VCaP (cell line): ENCODE measurements around the gene UTS2R.

ENCODE experiments used
- H3K27ac ChIP-seq: fragments of 450-650 bp; 2 replicates; pipeline ENCODE4 v1.5.1; 2017
- TF ChIP-seq, protein P1 (sequence below): fragments of 450-650 bp; conservative IDR thresholded peaks from 2 replicates; pipeline ENCODE4 v1.5.1; 2017; ENCODE audit warnings: mild to moderate bottlenecking, moderate library complexity

UTS2R gene

DNA sequence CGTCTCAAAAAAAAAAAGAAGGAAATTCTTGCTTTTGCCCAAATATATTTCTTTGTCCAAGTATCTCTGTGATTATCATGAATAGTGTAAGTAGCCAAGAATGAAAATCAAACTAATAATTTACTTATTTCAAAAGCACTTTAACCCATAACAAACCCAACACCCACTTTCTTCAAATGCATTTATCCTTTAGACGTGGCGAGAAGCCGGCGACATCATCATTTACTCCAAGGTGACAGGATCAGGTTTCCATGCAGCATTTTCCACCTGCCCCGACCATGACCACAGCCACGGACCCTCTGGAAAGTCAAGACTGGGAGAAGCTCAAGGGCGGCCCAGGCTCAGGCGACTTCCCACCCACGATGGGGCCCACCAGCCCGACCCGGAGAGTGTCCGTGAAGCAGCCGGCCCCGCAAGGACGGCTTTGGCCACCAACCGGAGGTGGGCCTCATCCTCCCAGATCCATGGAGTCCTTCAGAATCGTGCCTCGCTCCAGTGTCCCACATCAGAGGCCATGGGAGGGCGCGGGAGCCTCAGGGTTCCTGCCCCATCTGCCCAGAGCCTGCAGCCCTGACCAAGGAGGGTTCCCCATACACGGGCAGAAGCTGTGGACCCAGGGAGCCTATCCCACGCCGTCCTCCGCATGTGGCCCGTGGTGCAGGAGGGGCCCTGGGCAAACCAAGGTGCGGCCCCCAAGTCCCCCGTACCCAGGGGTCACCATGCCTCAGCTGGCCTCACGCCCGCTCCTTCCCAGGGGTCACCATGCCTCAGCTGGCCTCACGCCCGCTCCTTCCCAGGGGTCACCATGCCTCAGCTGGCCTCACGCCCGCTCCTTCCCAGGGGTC lies 18.7 kb downstream of the UTS2R start:
- TF ChIP-seq, protein P1, sequence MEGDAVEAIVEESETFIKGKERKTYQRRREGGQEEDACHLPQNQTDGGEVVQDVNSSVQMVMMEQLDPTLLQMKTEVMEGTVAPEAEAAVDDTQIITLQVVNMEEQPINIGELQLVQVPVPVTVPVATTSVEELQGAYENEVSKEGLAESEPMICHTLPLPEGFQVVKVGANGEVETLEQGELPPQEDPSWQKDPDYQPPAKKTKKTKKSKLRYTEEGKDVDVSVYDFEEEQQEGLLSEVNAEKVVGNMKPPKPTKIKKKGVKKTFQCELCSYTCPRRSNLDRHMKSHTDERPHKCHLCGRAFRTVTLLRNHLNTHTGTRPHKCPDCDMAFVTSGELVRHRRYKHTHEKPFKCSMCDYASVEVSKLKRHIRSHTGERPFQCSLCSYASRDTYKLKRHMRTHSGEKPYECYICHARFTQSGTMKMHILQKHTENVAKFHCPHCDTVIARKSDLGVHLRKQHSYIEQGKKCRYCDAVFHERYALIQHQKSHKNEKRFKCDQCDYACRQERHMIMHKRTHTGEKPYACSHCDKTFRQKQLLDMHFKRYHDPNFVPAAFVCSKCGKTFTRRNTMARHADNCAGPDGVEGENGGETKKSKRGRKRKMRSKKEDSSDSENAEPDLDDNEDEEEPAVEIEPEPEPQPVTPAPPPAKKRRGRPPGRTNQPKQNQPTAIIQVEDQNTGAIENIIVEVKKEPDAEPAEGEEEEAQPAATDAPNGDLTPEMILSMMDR, result no peak
- no peak overlapping the region for H3K27ac ChIP-seq

DNA sequence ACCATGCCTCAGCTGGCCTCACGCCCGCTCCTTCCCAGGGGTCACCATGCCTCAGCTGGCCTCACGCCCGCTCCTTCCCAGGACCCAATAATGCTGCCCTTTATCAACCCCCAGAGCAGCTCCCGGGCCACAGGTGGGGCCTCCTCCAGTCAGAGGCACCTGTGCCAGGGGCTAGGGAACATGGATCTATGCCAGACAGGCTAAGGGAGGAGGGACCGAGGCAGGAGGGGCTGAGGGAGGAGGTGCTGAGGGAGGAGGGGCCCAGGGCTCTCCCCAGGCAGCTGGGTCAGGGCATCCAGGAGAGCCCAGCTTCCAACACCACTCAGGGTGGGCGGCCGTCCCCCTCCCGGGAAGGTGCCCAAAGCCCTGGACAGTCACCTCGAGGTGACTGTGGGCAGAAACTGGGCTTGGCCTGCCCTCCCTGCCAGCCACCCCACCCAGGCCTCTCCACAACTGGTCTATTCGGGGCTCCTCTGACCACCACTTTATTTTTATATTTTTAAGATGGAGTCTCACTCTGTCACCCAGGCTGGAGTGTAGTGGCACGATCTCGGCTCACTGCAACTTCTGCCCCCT lies 19.4 kb downstream of the UTS2R start:
- no peak overlapping the region for H3K27ac ChIP-seq
- TF ChIP-seq, protein P1, result no peak

DNA sequence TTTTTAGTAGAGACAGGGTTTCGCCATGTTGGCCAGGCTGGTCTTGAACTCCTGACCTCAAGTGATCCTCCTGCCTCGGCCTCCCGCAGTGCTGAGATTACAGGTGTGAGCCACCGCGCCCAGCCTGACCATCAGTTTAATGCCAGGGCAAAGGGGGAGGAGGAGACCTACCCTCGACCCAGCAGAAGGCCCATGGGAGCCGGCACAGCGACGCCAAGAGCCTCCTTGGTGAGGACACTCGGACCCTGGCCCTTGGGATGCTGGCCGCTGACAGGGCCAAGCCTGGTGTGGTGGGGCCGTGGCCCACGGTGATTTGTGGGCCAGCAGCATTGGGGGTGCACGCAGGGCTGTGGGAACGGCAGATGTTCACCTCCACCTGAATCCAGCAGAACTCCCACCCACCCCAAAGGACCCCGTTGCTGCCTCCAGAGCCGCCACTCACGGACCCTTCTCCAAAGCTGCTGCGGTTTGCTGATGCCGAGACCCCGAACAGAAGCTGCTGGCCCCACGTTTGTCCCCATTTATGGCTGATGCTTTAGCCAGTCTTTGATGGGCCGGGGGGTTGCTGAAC lies 20.0 kb downstream of the UTS2R start:
- TF ChIP-seq, protein P1, result no peak
- no peak overlapping the region for H3K27ac ChIP-seq

DNA sequence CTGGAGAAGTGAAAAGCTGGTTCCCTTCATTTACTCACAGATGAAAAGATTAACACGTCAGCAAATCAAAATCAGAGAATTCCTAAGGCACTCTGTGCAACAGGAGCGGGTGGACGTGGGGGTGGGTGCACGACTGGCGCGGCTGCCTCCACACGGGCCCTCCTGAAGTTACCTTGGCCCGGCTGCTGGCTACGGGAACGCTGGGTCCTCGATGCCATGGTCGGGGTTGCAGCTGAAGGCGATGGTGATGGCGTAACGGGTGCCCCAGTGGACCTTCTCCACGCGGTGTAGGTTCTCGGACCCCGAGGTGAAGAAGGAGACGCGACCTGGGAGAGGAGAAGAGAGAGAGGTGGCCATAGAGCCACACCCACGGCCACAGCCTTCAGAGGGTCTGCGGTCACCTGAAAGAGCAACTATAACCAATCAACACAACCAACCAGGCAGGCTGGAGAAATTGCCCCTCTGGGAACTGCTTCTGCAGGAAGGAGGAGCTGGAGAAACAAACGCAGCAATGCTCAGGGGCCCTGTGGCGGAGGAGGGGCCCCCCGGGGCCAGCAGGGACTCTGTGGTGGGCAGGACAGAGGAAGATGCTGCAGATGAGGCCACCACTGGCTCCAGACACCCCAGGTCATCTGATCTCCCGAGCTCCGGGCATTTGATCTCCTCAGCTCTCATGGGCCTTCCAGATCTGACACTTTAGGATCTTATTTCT lies 20.8 kb downstream of the UTS2R start:
- H3K27ac ChIP-seq, result no peak overlapping the region
- TF ChIP-seq, protein P1, result no peak

DNA sequence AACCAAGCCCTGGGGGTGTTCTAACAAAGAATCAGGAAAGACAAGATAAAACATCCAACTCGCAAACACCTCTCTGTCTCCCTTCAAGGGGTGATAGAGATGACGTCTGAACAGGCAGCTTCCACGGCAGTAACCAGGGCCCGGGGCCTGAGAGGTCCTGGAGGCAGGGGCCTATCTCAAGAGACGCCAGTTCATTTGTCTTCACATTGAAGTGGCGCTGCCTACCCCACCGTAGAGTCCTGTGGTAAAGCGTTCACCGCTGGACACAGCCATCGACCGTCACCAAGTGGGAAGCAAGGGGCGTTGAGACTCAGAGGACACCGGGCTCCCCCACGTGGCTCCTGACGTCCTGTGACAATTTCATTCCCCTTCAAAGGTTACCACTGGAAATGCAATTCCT lies 21.4 kb downstream of the UTS2R start:
- TF ChIP-seq, protein P1, result no peak
- H3K27ac ChIP-seq, result no peak overlapping the region

DNA sequence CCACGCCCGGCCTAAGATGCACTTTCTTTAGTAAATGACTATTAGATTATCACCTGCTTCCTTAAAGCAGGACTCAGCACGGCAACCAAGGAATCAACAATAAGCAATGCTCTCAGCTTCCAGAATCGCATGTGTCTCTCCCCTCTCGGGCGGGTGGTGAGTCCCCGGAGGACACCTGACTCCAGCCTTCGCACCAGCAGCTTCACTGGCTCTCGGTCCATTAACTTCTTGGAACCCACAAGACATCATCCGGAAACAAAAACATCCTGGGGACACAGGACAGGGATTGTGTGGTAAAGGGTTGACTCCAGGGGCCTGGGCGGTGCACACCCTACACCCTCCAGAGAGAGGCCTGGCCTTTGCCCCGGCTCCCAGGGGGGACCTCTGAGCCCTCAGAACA lies 22.7 kb downstream of the UTS2R start:
- TF ChIP-seq, protein P1, result no peak

More for the DNA sequence above, 22.7 kb downstream of the UTS2R start:
- no peak overlapping the region for H3K27ac ChIP-seq
